H1 (cell line): ENCODE measurements around the gene NBEA. TPM values are rescaled to one million over a fixed set of nuclear protein-coding genes. Genes with fewer than 3 reads are reported as not detected.

ENCODE experiments used
- CTCF ChIA-PET: fragments of 300-600 bp; sonication (Branson Sonifier 250); formaldehyde crosslinking; loops from one replicate; lab custom pipeline; 2021; ENCODE audit not compliant: partially characterized antibody; lab: Charles Lee
- POLR2A ChIA-PET: fragments of 300-600 bp; sonication (Branson Sonifier 250); formaldehyde crosslinking; loops from one replicate; lab custom pipeline; 2021; ENCODE audit warnings: inconsistent platforms; ENCODE audit not compliant: partially characterized antibody; lab: Charles Lee
- DNase-seq, 2 experiments: peaks; one replicate each; pipeline versions ENCODE4 v3.0.0 to v3.0.0-alpha.2; 2010 to 2022; ENCODE audit warnings: low spot score in 2 of 2, low read depth in 1 of 2, mixed read lengths in 1 of 2
- FAIRE-seq: peaks from 2 replicates; lab custom pipeline; 2011; peaks lifted over from hg19 to GRCh38; lab: Jason Lieb, UNC
- H2AFZ ChIP-seq: 2 replicates; pipeline ENCODE4 v1.8.1; 2012; ENCODE audit warnings: low read length, inconsistent platforms
- H2AK5ac ChIP-seq: 2 replicates; pipeline ENCODE4 v1.6.1; 2013; ENCODE audit warnings: low read depth, low read length
- H2BK120ac ChIP-seq: replicated peaks from 2 replicates; pipeline ENCODE3; 2013; ENCODE audit warnings: low read depth, low read length, inconsistent platforms
- H2BK12ac ChIP-seq: 2 replicates; pipeline ENCODE4 v1.6.1; 2013; ENCODE audit warnings: low read depth, low read length
- H2BK15ac ChIP-seq: 2 replicates; pipeline ENCODE4 v1.6.1; 2013; ENCODE audit warnings: low read length
- H2BK20ac ChIP-seq: 2 replicates; pipeline ENCODE4 v1.6.1; 2013; ENCODE audit warnings: low read length
- H2BK5ac ChIP-seq: 2 replicates; pipeline ENCODE4 v1.6.1; 2013; ENCODE audit warnings: low read depth, low read length
- H3K14ac ChIP-seq: 2 replicates; pipeline ENCODE4 v1.6.1; 2013; ENCODE audit warnings: inconsistent platforms; ENCODE audit not compliant: insufficient read length
- H3K18ac ChIP-seq: 2 replicates; pipeline ENCODE4 v1.6.1; 2013; ENCODE audit warnings: low read length; ENCODE audit errors: extremely low read depth
- H3K23ac ChIP-seq: 2 replicates; pipeline ENCODE4 v1.6.1; 2013; ENCODE audit warnings: inconsistent platforms; ENCODE audit not compliant: insufficient read length
- H3K23me2 ChIP-seq: 2 replicates; pipeline ENCODE4 v1.6.1; 2013; ENCODE audit warnings: low read depth, low read length
- H3K27ac ChIP-seq: 2 replicates; pipeline ENCODE4 v1.6.1; 2011; ENCODE audit warnings: low read depth, low read length, inconsistent platforms
- H3K27me3 ChIP-seq, 4 experiments: replicated peaks in 1 of 4; 1 replicate in 1 of 4; 2 replicates in 3 of 4; pipeline versions ENCODE4 v1.6.1 to v1.8.1; 2011 to 2013; ENCODE audit warnings: low read length in 3 of 4, mild to moderate bottlenecking in 3 of 4, inconsistent platforms in 2 of 4, mixed read lengths in 2 of 4, moderate library complexity in 1 of 4; ENCODE audit not compliant: control insufficient read depth in 3 of 4, insufficient read depth in 3 of 4; ENCODE audit errors: extremely low read depth in 1 of 4
- H3K36me3 ChIP-seq, 4 experiments: 2 replicates each; pipeline versions ENCODE4 v1.6.1 to v1.8.1; 2011 to 2013; ENCODE audit warnings: mild to moderate bottlenecking in 4 of 4, low read length in 3 of 4, moderate library complexity in 2 of 4, control low read depth in 1 of 4, inconsistent platforms in 1 of 4; ENCODE audit not compliant: insufficient read depth in 4 of 4, control insufficient read depth in 2 of 4
- H3K4ac ChIP-seq: replicated peaks from 2 replicates; pipeline ENCODE3; 2013; ENCODE audit warnings: low read length, low read depth, mixed read lengths, inconsistent platforms; ENCODE audit not compliant: insufficient read length
- H3K4me1 ChIP-seq, 4 experiments: replicated peaks in 1 of 4; 1 replicate in 1 of 4; 2 replicates in 3 of 4; pipeline versions ENCODE4 v1.6.1 to v1.8.1; 2011 to 2013; ENCODE audit warnings: low read length in 3 of 4, inconsistent platforms in 2 of 4, mixed read lengths in 1 of 4; ENCODE audit not compliant: insufficient read depth in 4 of 4, control insufficient read depth in 3 of 4
- H3K4me2 ChIP-seq, 2 experiments: 2 replicates each; pipeline versions ENCODE4 v1.6.1 to v1.8.1; 2011 to 2013; ENCODE audit warnings: low read depth in 2 of 2, low read length in 2 of 2, control low read depth in 1 of 2, inconsistent platforms in 1 of 2, mild to moderate bottlenecking in 1 of 2; ENCODE audit not compliant: insufficient read depth in 1 of 2
- H3K4me3 ChIP-seq, 4 experiments: fragments of 200-600, 300-600 bp in 1 of 4; sonication (generic), shearing (Covaris generic), sonication (Bioruptor Twin) in 1 of 4; 2 replicates each; pipeline versions ENCODE4 v1.5.1 to v1.8.1; 2011 to 2016; ENCODE audit warnings: low read length in 4 of 4, low read depth in 3 of 4, control low read depth in 2 of 4, inconsistent platforms in 2 of 4, mild to moderate bottlenecking in 2 of 4, mixed read lengths in 1 of 4, moderate library complexity in 1 of 4; ENCODE audit not compliant: insufficient read depth in 2 of 4; ENCODE audit errors: extremely low read depth in 1 of 4
- H3K56ac ChIP-seq: replicated peaks from 2 replicates; pipeline ENCODE3; 2013; ENCODE audit warnings: low read depth, mild to moderate bottlenecking, mixed read lengths, low read length, inconsistent platforms; ENCODE audit not compliant: insufficient read length
- H3K79me1 ChIP-seq: 2 replicates; pipeline ENCODE4 v1.6.1; 2013; ENCODE audit warnings: low read depth, low read length, control low read depth
- H3K79me2 ChIP-seq, 2 experiments: 2 replicates each; pipeline versions ENCODE4 v1.6.1 to v1.8.1; 2012 to 2013; ENCODE audit warnings: low read length in 2 of 2, mild to moderate bottlenecking in 2 of 2, inconsistent platforms in 1 of 2; ENCODE audit not compliant: insufficient read depth in 2 of 2, control insufficient read depth in 1 of 2
- H3K9ac ChIP-seq, 4 experiments: replicated peaks in 1 of 4; 1 replicate in 1 of 4; 2 replicates in 3 of 4; pipeline versions ENCODE4 v1.6.1 to v1.8.1; 2011 to 2013; ENCODE audit warnings: low read depth in 3 of 4, low read length in 3 of 4, control low read depth in 2 of 4, mild to moderate bottlenecking in 2 of 4, moderate library complexity in 2 of 4, inconsistent platforms in 1 of 4; ENCODE audit errors: extremely low read depth in 1 of 4
- H3K9me3 ChIP-seq, 2 experiments: 2 replicates each; pipeline versions ENCODE4 v1.6.1 to v1.8.1; 2012 to 2013; ENCODE audit warnings: mild to moderate bottlenecking in 2 of 2, moderate library complexity in 2 of 2, control low read depth in 1 of 2, inconsistent platforms in 1 of 2, low read depth in 1 of 2, low read length in 1 of 2, mixed read lengths in 1 of 2; ENCODE audit not compliant: insufficient read depth in 2 of 2
- H4K20me1 ChIP-seq, 2 experiments: replicated peaks in 1 of 2; 2 replicates each; pipeline versions ENCODE3 to v1.8.1; 2011 to 2013; ENCODE audit warnings: inconsistent platforms in 2 of 2, low read length in 2 of 2, mild to moderate bottlenecking in 1 of 2; ENCODE audit not compliant: insufficient read depth in 2 of 2, control insufficient read depth in 1 of 2
- H4K5ac ChIP-seq: 2 replicates; pipeline ENCODE4 v1.6.1; 2013; ENCODE audit warnings: low read length, low read depth, mixed read lengths, inconsistent platforms; ENCODE audit not compliant: insufficient read length
- H4K8ac ChIP-seq: 2 replicates; pipeline ENCODE4 v1.8.0; 2013; ENCODE audit warnings: mild to moderate bottlenecking, moderate library complexity, low read length, inconsistent platforms; ENCODE audit not compliant: insufficient read depth; ENCODE audit errors: extremely low read depth
- H4K91ac ChIP-seq: replicated peaks from 2 replicates; pipeline ENCODE3; 2013; ENCODE audit warnings: low read length, mixed read lengths, inconsistent platforms; ENCODE audit not compliant: insufficient read length
- EGR1 ChIP-seq: IDR thresholded peaks from 2 replicates; pipeline ENCODE4 v1.6.1; 2011; ENCODE audit warnings: low read depth, low read length, borderline replicate concordance
- GABPA ChIP-seq: IDR thresholded peaks from 2 replicates; pipeline ENCODE4 v1.6.1; 2011; ENCODE audit warnings: mild to moderate bottlenecking, low read length, moderate library complexity, borderline replicate concordance; ENCODE audit not compliant: insufficient read depth
- GTF2F1 ChIP-seq: IDR thresholded peaks from 2 replicates; pipeline ENCODE4 v1.6.1; 2012; ENCODE audit warnings: low read depth, low read length, improper control_type of control experiment, borderline replicate concordance
- HDAC6 ChIP-seq: IDR thresholded peaks from one replicate; pipeline ENCODE4 v1.7.1; 2012; ENCODE audit warnings: low read depth, mild to moderate bottlenecking, inconsistent platforms, low read length, moderate library complexity
- JUND ChIP-seq: IDR thresholded peaks from 2 replicates; pipeline ENCODE4 v1.6.1; 2011; ENCODE audit warnings: mild to moderate bottlenecking, improper control_type of control experiment, low read length
- KDM1A ChIP-seq: fragments of 200-600, 300-600 bp; sonication (generic); IDR thresholded peaks from 2 replicates; pipeline ENCODE4 v1.7.1; 2016; ENCODE audit warnings: mild to moderate bottlenecking, low read length, borderline replicate concordance
- KDM4A ChIP-seq: IDR thresholded peaks from one replicate; pipeline ENCODE4 v1.7.1; 2012; ENCODE audit warnings: low read depth, mild to moderate bottlenecking, moderate library complexity, low read length, inconsistent platforms; ENCODE audit not compliant: severe bottlenecking
- KDM5A ChIP-seq: fragments of 200-600 bp; IDR thresholded peaks from 2 replicates; pipeline ENCODE4 v1.7.1; 2012; ENCODE audit warnings: mild to moderate bottlenecking, low read length, inconsistent platforms, mixed read lengths
- PHF8 ChIP-seq: fragments of 200-600 bp; sonication (generic); conservative IDR thresholded peaks from 2 replicates; pipeline ENCODE4 v1.7.1; 2012; ENCODE audit warnings: low read depth, mild to moderate bottlenecking, inconsistent platforms, low read length, moderate library complexity
- RAD21 ChIP-seq, 2 experiments: IDR thresholded peaks in 1 of 2; conservative IDR thresholded peaks in 1 of 2; 2 replicates each; pipeline ENCODE4 v1.6.1; 2011; ENCODE audit warnings: low read depth in 2 of 2, low read length in 2 of 2, improper control_type of control experiment in 1 of 2, inconsistent platforms in 1 of 2, mild to moderate bottlenecking in 1 of 2, moderate library complexity in 1 of 2
- RXRA ChIP-seq: IDR thresholded peaks from 2 replicates; pipeline ENCODE4 v1.6.1; 2011; ENCODE audit warnings: low read depth, mild to moderate bottlenecking, low read length, moderate library complexity; ENCODE audit not compliant: insufficient read depth
- SIRT6 ChIP-seq: IDR thresholded peaks from one replicate; pipeline ENCODE4 v1.7.1; 2012; ENCODE audit warnings: low read length, inconsistent platforms
- SP1 ChIP-seq: IDR thresholded peaks from 2 replicates; pipeline ENCODE4 v1.6.1; 2011; ENCODE audit warnings: low read depth, low read length
- TEAD4 ChIP-seq: IDR thresholded peaks from 2 replicates; pipeline ENCODE4 v1.6.1; 2012; ENCODE audit warnings: low read depth, low read length, inconsistent platforms, mixed read lengths
- WGBS, 2 experiments: shearing (Covaris generic) in 1 of 2; methylation state at CpG; one replicate each; pipeline versions ENCODE4 v1.1.6 to v1.1.7; 2013 to 2015; ENCODE audit warnings: low lambda C conversion rate in 2 of 2, mixed read lengths in 2 of 2, inconsistent platforms in 1 of 2, low coverage in 1 of 2, missing lambda C conversion rate in 1 of 2; ENCODE audit not compliant: insufficient replicate concordance in 2 of 2, insufficient coverage in 1 of 2, insufficient read length in 1 of 2; ENCODE audit errors: extremely low coverage in 1 of 2, missing lambda C conversion rate in 1 of 2; 5-methylcytosine and 5-hydroxymethylcytosine counted together
- polyA plus RNA-seq, 7 experiments: library from polyadenylated mRNA; depleted of rRNA in 3 of 7; stranded (reverse) in 5 of 7; unstranded in 2 of 7; fragments of >200 nt in 5 of 7; fragments of 200-250 nt in 2 of 7; gene quantifications; 1 replicate in 5 of 7; 2 replicates in 1 of 7; 4 replicates in 1 of 7; pipeline versions ENCODE4 v1.2.1 to v1.2.3, GENCODE V29; 2011 to 2013; ENCODE audit warnings: missing spikeins in 2 of 7, mixed read lengths in 2 of 7
- total RNA-seq: library from RNA; stranded (reverse); fragmentation: NEBNext Ultra II Directional; extraction: Animal tissue kit (Norgen Biotek cat#: 25700); gene quantifications from 2 replicates; pipeline ENCODE4 v1.2.1, GENCODE V29; 2021

The NBEA gene
- total and polyA plus RNA-seq, 2 of the 8 experiments (the other 6 are each of a cell fraction or from before 2014, with no cell fraction given): 14.2 to 21.5 TPM

DNA sequence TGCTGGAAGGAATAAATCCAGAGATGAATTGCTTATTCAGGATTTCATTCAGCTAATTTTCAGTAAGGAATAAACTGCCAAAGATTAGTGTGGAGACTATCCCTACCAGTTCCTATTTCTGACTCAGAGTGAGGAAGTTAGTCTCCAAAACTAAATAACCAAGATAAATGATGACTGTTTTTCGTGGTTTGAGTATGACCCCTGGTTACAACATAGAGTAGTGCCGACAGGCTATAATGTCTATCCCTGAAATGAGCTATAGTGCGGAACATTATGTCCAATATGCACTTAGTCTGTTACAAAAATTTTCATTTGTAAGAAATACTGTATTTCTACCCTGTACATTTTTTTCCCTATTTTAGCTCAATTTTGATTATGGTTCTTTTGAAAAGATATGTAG is 51.4 kb downstream of the NBEA start:
- Histone ChIP-seq H3K18ac (no peak overlapping the region), H3K4me2 (no peak overlapping the region), H3K14ac (no peak overlapping the region), H3K79me1 (no peaks in the 10 kb centered on the region; the same call in 1 of the 2 replicates), H2BK5ac (no peak overlapping the region), H2AK5ac (no peak overlapping the region), H2AFZ (no peak overlapping the region), H2BK12ac (no peak overlapping the region), H3K4me3 (no peak overlapping the region), H3K4ac (no peak overlapping the region), H4K5ac (no peak overlapping the region), H2BK20ac (no peak overlapping the region), H3K27me3 (no peaks in the 10 kb centered on the region), H4K8ac (no peak overlapping the region), H3K36me3 (peaks cover 0 to 22% (median 11%) of the 10 kb centered on the region in 4 experiments; a peak in 4 of 8 replicates), H4K20me1 (no peaks in the 10 kb centered on the region), H3K9ac (no peak overlapping the region), H3K4me1 (peaks cover 0 to 3% (median 0%) of the 10 kb centered on the region in 4 experiments; a peak in 2 of 7 replicates), H3K27ac (no peak overlapping the region), H2BK15ac (no peak overlapping the region), H3K56ac (no peak overlapping the region), H3K23ac (no peak overlapping the region), H4K91ac (no peak overlapping the region), H3K79me2 (peaks cover 0 to 72% of the 10 kb centered on the region in 2 experiments; a peak in 2 of 4 replicates), H2BK120ac (no peak overlapping the region), H3K9me3 (peaks cover 27 to 35% of the 10 kb centered on the region in 2 experiments), H3K23me2 (no peaks in the 10 kb centered on the region)
- WGBS, 2 experiments: 93% methylated on average over 3 of the region's 3 CpGs; no CpG with 5 or more reads in 1 of the 2 experiments
- ChIA-PET CTCF (interaction anchor here (1.2 kb wide), 1 partner anchor 47 kb away, joined by 3 read pairs; no protein-coding TSS in a partner anchor), POLR2A (no interaction called here)
- TF ChIP-seq RXRA (no peak), TEAD4 (no peak), JUND (no peak), HDAC6 (no peak), GABPA (no peak), GTF2F1 (no peak), RAD21 (IDR thresholded peaks at IDR 0.05 in 1 of 2, conservative IDR thresholded peaks at IDR 0.05 in 1 of 2; ENCODE audit: low read depth in 2 of 2, low read length in 2 of 2) (no peak), KDM5A (no peak), PHF8 (no peak), KDM1A (no peak), EGR1 (no peak), KDM4A (no peak), SIRT6 (no peak), SP1 (no peak)
- FAIRE-seq (no peak), DNase-seq (no peak)
